Measurements from ENCODE around the gene MLLT3.

DNA sequence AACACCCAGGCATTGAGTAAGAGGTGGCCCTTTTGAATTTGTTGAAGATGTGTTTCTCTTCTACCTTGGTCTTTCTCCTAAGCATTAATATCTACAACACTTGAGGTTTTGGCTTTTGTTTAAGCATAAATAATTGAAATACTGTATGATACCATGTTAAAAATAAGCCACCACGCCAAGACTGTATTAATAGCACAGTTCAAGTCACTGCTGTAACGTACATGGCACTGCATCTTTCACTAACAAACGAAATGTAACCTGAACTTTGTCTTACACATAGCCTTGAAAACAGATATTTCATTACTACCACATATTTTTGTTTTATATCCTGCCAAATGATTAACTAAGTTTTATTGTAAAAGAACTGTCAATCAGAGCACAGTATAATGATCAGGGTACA, 112.8 kb downstream of the MLLT3 start:
- TF ChIP-seq, protein P1, sequence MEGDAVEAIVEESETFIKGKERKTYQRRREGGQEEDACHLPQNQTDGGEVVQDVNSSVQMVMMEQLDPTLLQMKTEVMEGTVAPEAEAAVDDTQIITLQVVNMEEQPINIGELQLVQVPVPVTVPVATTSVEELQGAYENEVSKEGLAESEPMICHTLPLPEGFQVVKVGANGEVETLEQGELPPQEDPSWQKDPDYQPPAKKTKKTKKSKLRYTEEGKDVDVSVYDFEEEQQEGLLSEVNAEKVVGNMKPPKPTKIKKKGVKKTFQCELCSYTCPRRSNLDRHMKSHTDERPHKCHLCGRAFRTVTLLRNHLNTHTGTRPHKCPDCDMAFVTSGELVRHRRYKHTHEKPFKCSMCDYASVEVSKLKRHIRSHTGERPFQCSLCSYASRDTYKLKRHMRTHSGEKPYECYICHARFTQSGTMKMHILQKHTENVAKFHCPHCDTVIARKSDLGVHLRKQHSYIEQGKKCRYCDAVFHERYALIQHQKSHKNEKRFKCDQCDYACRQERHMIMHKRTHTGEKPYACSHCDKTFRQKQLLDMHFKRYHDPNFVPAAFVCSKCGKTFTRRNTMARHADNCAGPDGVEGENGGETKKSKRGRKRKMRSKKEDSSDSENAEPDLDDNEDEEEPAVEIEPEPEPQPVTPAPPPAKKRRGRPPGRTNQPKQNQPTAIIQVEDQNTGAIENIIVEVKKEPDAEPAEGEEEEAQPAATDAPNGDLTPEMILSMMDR (IDR thresholded peaks at IDR 0.05), result no peak
- no peak for TF ChIP-seq POLR2A (IDR thresholded peaks at IDR 0.05)
